BJ (cell line): Measurements from ENCODE around the gene EMX1. TPM values are rescaled to one million over a fixed set of nuclear protein-coding genes. Genes with fewer than 3 reads are reported as not detected.

Experiments
- CTCF ChIA-PET: fragments of 350-600 bp; formaldehyde crosslinking; extraction: SDS; loops from one replicate; lab custom pipeline; 2021; ENCODE audit warnings: antibody characterized with exemption, inconsistent platforms; lab: Yijun Ruan, JAX
- POLR2A ChIA-PET: fragments of 300-600 bp; sonication (Branson Sonifier 250); formaldehyde crosslinking; extraction: SDS; loops from one replicate; lab custom pipeline; 2021; ENCODE audit warnings: antibody characterized with exemption; lab: Charles Lee
- DNase-seq: peaks from one replicate; pipeline ENCODE4 v3.0.0-alpha.2; 2011; ENCODE audit warnings: low read depth
- H3K27me3 ChIP-seq: 2 replicates; pipeline ENCODE4 v1.6.0; 2011; ENCODE audit warnings: low read length; ENCODE audit not compliant: control insufficient read depth, insufficient read depth
- H3K36me3 ChIP-seq: 2 replicates; pipeline ENCODE4 v1.5.1; 2011; ENCODE audit warnings: low read length; ENCODE audit not compliant: control insufficient read depth, insufficient read depth
- H3K4me3 ChIP-seq: 2 replicates; pipeline ENCODE4 v1.5.1; 2011; ENCODE audit warnings: low read depth, mild to moderate bottlenecking, control low read depth, low read length
- polyA plus RNA-seq: library from polyadenylated mRNA; depleted of rRNA; stranded (reverse); fragments of >200 nt; gene quantifications from 2 replicates; pipeline ENCODE4 v1.2.3, GENCODE V29; 2011
- TF ChIP-seq, protein P1 (sequence below): IDR thresholded peaks from 2 replicates; pipeline ENCODE4 v1.5.1; 2011; ENCODE audit warnings: low read depth, mild to moderate bottlenecking, control low read depth, inconsistent platforms, low read length, moderate library complexity; ENCODE audit not compliant: insufficient read depth

The EMX1 gene
- polyA plus RNA-seq, 1 experiment: not detected

- DNase-seq: no peak
- ChIA-PET CTCF (interaction anchor here (1.1 kb wide), 1 partner anchor 210 kb away, joined by 3 read pairs; no protein-coding TSS in a partner anchor), POLR2A (no interaction called here)
- no peak overlapping the region for H3K4me3 ChIP-seq
- no peaks in the 10 kb centered on the region for H3K36me3 ChIP-seq
- TF ChIP-seq, protein P1, sequence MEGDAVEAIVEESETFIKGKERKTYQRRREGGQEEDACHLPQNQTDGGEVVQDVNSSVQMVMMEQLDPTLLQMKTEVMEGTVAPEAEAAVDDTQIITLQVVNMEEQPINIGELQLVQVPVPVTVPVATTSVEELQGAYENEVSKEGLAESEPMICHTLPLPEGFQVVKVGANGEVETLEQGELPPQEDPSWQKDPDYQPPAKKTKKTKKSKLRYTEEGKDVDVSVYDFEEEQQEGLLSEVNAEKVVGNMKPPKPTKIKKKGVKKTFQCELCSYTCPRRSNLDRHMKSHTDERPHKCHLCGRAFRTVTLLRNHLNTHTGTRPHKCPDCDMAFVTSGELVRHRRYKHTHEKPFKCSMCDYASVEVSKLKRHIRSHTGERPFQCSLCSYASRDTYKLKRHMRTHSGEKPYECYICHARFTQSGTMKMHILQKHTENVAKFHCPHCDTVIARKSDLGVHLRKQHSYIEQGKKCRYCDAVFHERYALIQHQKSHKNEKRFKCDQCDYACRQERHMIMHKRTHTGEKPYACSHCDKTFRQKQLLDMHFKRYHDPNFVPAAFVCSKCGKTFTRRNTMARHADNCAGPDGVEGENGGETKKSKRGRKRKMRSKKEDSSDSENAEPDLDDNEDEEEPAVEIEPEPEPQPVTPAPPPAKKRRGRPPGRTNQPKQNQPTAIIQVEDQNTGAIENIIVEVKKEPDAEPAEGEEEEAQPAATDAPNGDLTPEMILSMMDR: no peak
- no peaks in the 10 kb centered on the region for H3K27me3 ChIP-seq
These were observed 29.1 kb downstream of the EMX1 start for GRCh38 chr2:72946466-72946865.

DNA sequence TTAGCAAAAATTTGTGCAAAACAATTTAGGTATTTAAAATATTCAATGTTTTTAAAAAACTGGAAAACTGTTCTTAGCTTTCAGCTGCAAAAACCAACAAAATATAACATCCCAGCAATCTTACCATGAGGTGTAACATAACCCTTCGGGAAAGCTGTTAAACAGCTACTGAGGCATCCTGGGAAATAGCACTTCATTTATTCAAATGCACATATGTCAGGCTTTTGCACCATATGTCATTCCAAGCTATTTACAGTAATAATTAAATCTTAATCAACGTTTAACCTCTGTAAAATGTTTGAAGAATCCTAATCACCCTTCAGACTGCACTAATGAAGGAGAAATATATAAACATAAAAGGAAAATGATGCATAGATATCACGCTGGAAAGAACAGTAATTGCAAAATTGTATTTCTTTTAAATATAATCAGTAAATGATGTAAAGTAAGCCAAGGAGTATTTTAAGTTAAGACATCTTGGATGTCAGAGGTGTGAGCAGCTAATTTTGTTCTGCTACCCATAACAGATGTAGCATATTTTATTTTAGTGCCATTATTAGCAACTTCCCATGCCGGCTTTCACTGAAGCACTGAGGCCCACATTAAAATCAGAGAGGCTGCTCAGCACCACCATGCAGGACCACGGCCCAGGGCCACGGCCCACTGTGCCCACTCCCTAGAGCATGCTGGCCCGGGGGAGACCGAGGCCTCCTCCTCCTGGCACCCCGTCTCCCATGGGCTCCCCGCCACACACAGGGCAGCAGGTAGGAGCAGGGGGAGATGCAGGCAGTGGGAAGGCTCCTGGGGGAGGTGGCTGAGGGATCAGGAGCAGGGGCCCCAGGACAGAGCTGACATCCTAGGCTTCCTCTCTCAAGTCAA, 30.9 kb downstream of the EMX1 start:
- TF ChIP-seq, protein P1: no peak
- Histone ChIP-seq H3K27me3 (no peaks in the 10 kb centered on the region), H3K4me3 (no peak overlapping the region), H3K36me3 (peaks cover 1% of the 10 kb centered on the region; the same call in 1 of the 2 replicates)
- no peak for DNase-seq
- ChIA-PET CTCF (interaction anchor here (1.0 to 1.6 kb wide), 2 partner anchors 25 to 56 kb away, joined by 3 read pairs; no protein-coding TSS in a partner anchor), POLR2A (no interaction called here)

DNA sequence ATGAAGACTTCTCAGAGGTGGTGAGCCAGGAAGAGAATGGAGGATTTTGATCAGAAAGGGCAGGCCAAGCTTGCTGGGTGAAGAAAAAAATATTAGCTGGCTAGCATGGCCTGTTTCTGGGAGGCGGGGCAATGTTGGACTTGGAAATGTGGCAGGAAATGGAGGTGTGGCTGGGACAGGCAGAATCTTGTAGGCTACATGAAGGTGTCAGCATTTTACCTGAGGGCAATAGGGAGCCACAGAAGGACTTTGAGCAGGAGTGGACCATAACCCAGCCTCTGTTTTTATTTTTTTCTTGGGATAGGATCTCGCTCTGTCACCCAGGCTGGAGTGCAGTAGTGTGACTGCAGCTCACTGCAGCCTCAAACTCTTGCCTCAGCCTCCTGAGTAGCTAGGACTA, 31.7 kb downstream of the EMX1 start:
- TF ChIP-seq, protein P1: no peak
- Histone ChIP-seq H3K36me3 (peaks cover 1% of the 10 kb centered on the region; the same call in 1 of the 2 replicates), H3K4me3 (no peak overlapping the region), H3K27me3 (no peaks in the 10 kb centered on the region)
- no peak for DNase-seq
- POLR2A ChIA-PET: no interaction called here
- CTCF ChIA-PET: no interaction called here

DNA sequence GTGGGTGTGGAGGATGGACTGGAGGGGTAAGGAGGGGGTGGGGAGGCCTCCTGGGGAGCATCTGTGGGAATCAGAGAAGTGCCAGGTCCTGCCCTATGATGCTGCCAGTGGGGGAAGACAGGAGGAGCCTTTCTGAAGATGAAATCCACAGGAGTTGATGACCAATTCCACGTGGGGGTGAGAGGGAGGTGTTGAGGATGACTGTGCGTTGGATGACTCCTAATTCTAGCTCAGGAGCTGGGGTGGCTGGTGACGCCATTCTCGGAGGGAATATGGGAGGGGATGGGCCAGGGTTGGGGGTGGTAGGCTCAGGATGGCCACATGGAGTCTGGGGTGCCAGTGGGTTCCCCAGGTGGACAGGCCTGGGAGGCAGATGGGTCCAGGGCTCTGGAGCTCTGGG, 32.3 kb downstream of the EMX1 start:
- H3K4me3 ChIP-seq: no peak overlapping the region
- H3K36me3 ChIP-seq: peaks cover 1% of the 10 kb centered on the region; the same call in 1 of the 2 replicates
- TF ChIP-seq, protein P1: no peak
- DNase-seq: no peak
- ChIA-PET CTCF (no interaction called here), POLR2A (no interaction called here)
- H3K27me3 ChIP-seq: no peaks in the 10 kb centered on the region

GRCh38 chr2:72950558-72951255, 33.4 kb downstream of the EMX1 start:
- Histone ChIP-seq H3K27me3 (no peaks in the 10 kb centered on the region), H3K4me3 (no peak overlapping the region), H3K36me3 (peaks cover 1% of the 10 kb centered on the region)
- POLR2A ChIA-PET: no interaction called here
- CTCF ChIA-PET: interaction anchor here (1.1 to 1.2 kb wide), 3 partner anchors 23 to 1651 kb away, joined by 3 to 5 read pairs (median 3); no protein-coding TSS in a partner anchor
- no peak for DNase-seq
- TF ChIP-seq, protein P1: no peak
